ENCODE measurements around the gene SSH2. TPM values are rescaled to one million over a fixed set of nuclear protein-coding genes. Genes with fewer than 3 reads are reported as not detected.
A peak's percentile ranks its signal among the peaks of the same experiment; 100 is the strongest.
"Not testable (repeated sequence)": the region's sequence is repeated elsewhere in the genome, so short reads cannot be mapped to it uniquely, and the experiment has no call there.

The SSH2 gene
- total RNA-seq, 4 donors from 2014 or later, result 20.7 to 31.1 (median 23.1) TPM

- TF ChIP-seq CTCF (IDR thresholded peaks at IDR 0.05) (no peak), POLR2AphosphoS5 (IDR thresholded peaks at IDR 0.05) (no peak), EP300 (IDR thresholded peaks at IDR 0.05) (no peak), POLR2A (IDR thresholded peaks at IDR 0.05; ENCODE audit: low read depth) (no peak)
- Histone ChIP-seq H3K27ac (replicated peaks in 1 of 4) (no peak overlapping the region), H3K4me3 (no peak overlapping the region), H3K27me3 (no peaks in the 10 kb centered on the region), H3K36me3 (peaks cover 0 to 33% (median 19%) of the 10 kb centered on the region in 4 donors), H3K9me3 (no peaks in the 10 kb centered on the region), H3K4me1 (peaks cover 0 to 14% (median 10%) of the 10 kb centered on the region in 4 donors)
- intact Hi-C loops (cut with DNase I), result no loop called here
- WGBS, result 94% methylated on average over 6 of the region's 6 CpGs
- DNase-seq (ENCODE audit: extremely low spot score), result no peak
Observed at GRCh38 chr17:29655323-29655722, 274.7 kb downstream of the SSH2 start.

GRCh38 chr17:29653995-29654714, 275.9 kb downstream of the SSH2 start:
- intact Hi-C loops (cut with DNase I), result no loop called here
- peaks cover 0 to 32% (median 20%) of the 10 kb centered on the region in 4 donors for H3K36me3 ChIP-seq

GRCh38 chr17:29652976-29653375, 277.1 kb downstream of the SSH2 start:
- intact Hi-C loops (cut with DNase I), result no loop called here
- H3K9me3 ChIP-seq, result no peaks in the 10 kb centered on the region
- no peak for TF ChIP-seq EP300 (IDR thresholded peaks at IDR 0.05)
- TF ChIP-seq POLR2A (IDR thresholded peaks at IDR 0.05; ENCODE audit: low read depth), result no peak
- TF ChIP-seq CTCF (IDR thresholded peaks at IDR 0.05), result no peak
- TF ChIP-seq POLR2AphosphoS5 (IDR thresholded peaks at IDR 0.05), result no peak
- no peak overlapping the region for H3K4me3 ChIP-seq
- DNase-seq (ENCODE audit: extremely low spot score), result no peak
- H3K36me3 ChIP-seq, result peaks cover 0 to 41% (median 23%) of the 10 kb centered on the region in 4 donors
- no peaks in the 10 kb centered on the region for H3K27me3 ChIP-seq
- no peak overlapping the region for H3K27ac ChIP-seq (replicated peaks in 1 of 4)
- H3K4me1 ChIP-seq, result peaks cover 0 to 14% (median 10%) of the 10 kb centered on the region in 4 donors

More at GRCh38 chr17:29653995-29654714, 275.9 kb downstream of the SSH2 start:
- no peak for TF ChIP-seq EP300 (IDR thresholded peaks at IDR 0.05)
- TF ChIP-seq POLR2AphosphoS5 (IDR thresholded peaks at IDR 0.05), result no peak
- no peak for TF ChIP-seq CTCF (IDR thresholded peaks at IDR 0.05)
- no peak for TF ChIP-seq POLR2A (IDR thresholded peaks at IDR 0.05; ENCODE audit: low read depth)
- Histone ChIP-seq H3K4me3 (no peak overlapping the region), H3K9me3 (no peaks in the 10 kb centered on the region), H3K4me1 (peaks cover 0 to 14% (median 10%) of the 10 kb centered on the region in 4 donors), H3K27me3 (no peaks in the 10 kb centered on the region), H3K27ac (replicated peaks in 1 of 4) (peak overlapping the region in 1 of 4 donors; percentile 23)
- 68% methylated on average over 1 of the region's 1 CpG for WGBS
- DNase-seq (ENCODE audit: extremely low spot score), result no peak

- H3K27me3 ChIP-seq; H3K4me3 ChIP-seq; H3K9me3 ChIP-seq; intact Hi-C loops (cut with DNase I); H3K27ac ChIP-seq (replicated peaks in 1 of 4); DNase-seq (ENCODE audit: extremely low spot score): not testable (repeated sequence)
- H3K4me1 ChIP-seq, result peaks cover 0 to 14% (median 11%) of the 10 kb centered on the region in 4 donors
- H3K36me3 ChIP-seq, result peaks cover 0 to 45% (median 25%) of the 10 kb centered on the region in 4 donors
- 98% methylated on average over 7 of the region's 7 CpGs for WGBS
Observed at GRCh38 chr17:29651913-29652312, 278.1 kb downstream of the SSH2 start.

GRCh38 chr17:29650396-29650795, 279.6 kb downstream of the SSH2 start:
- TF ChIP-seq POLR2A (IDR thresholded peaks at IDR 0.05; ENCODE audit: low read depth) (no peak), EP300 (IDR thresholded peaks at IDR 0.05) (no peak), CTCF (IDR thresholded peaks at IDR 0.05) (no peak), POLR2AphosphoS5 (IDR thresholded peaks at IDR 0.05) (no peak)
- DNase-seq (ENCODE audit: extremely low spot score), result no peak
- H3K27me3 ChIP-seq, result no peaks in the 10 kb centered on the region
- H3K4me3 ChIP-seq, result no peak overlapping the region
- H3K36me3 ChIP-seq, result peaks cover 0 to 36% (median 20%) of the 10 kb centered on the region in 4 donors
- H3K27ac ChIP-seq (replicated peaks in 1 of 4), result peak overlapping the region in 1 of 4 donors; percentile 15
- peaks cover 13 to 27% (median 26%) of the 10 kb centered on the region in 4 donors for H3K4me1 ChIP-seq
- H3K9me3 ChIP-seq, result no peaks in the 10 kb centered on the region
- intact Hi-C loops (cut with DNase I), result no loop called here
- 86% methylated on average over 4 of the region's 4 CpGs for WGBS
